IMR-90 (cell line): Measurements from ENCODE around the gene ERCC5. TPM values are rescaled to one million over a fixed set of nuclear protein-coding genes. Genes with fewer than 3 reads are reported as not detected.

Source experiments
- ATAC-seq: fragments of 200-7000 bp; cut with Tn5 transposase; 2 replicates; pipeline ENCODE4 v1.9.1; 2020; ENCODE audit warnings: low read depth, mild to moderate bottlenecking, moderate library complexity
- BruUV-seq: library from RNA; stranded (reverse); fragments of 400-500 nt; replicated peaks from 2 replicates; lab custom pipeline; 2021; lab: Mats Ljungman, UMichigan
- CTCF ChIA-PET: fragments of 300-600 bp; formaldehyde crosslinking; extraction: SDS; loops from one replicate; lab custom pipeline; 2021; ENCODE audit warnings: antibody characterized with exemption; lab: Yijun Ruan, JAX
- POLR2A ChIA-PET: fragments of 300-600 bp; sonication (Branson Sonifier 250); formaldehyde crosslinking; loops from one replicate; lab custom pipeline; 2022; ENCODE audit warnings: antibody characterized with exemption; ENCODE audit not compliant: unreplicated experiment; lab: Charles Lee
- DNase-seq: peaks from one replicate; pipeline ENCODE4 v3.0.0; 2013
- H2AFZ ChIP-seq: replicated peaks from 2 replicates; pipeline ENCODE3; 2013; ENCODE audit warnings: low read length, mild to moderate bottlenecking; ENCODE audit not compliant: poor library complexity
- H2AK5ac ChIP-seq: 2 replicates; pipeline ENCODE4 v1.6.1; 2013; ENCODE audit warnings: low read depth, low read length, inconsistent platforms
- H2AK9ac ChIP-seq: replicated peaks from 2 replicates; pipeline ENCODE3; 2013; ENCODE audit warnings: mild to moderate bottlenecking, low read depth, low read length, moderate library complexity; ENCODE audit not compliant: poor library complexity
- H2BK120ac ChIP-seq: 2 replicates; pipeline ENCODE4 v1.6.1; 2013; ENCODE audit warnings: low read depth, low read length, inconsistent platforms
- H2BK15ac ChIP-seq: 3 replicates; pipeline ENCODE4 v1.6.1; 2013; ENCODE audit warnings: low read depth, low read length, inconsistent platforms
- H2BK20ac ChIP-seq: 2 replicates; pipeline ENCODE4 v1.6.1; 2013; ENCODE audit warnings: low read depth, mild to moderate bottlenecking, inconsistent platforms, low read length, moderate library complexity
- H2BK5ac ChIP-seq: 2 replicates; pipeline ENCODE4 v1.6.1; 2013; ENCODE audit warnings: mild to moderate bottlenecking, low read depth, low read length, inconsistent platforms; ENCODE audit not compliant: poor library complexity, severe bottlenecking
- H3K14ac ChIP-seq: replicated peaks from 2 replicates; pipeline ENCODE4 v1.6.1; 2013; ENCODE audit warnings: low read depth, low read length, inconsistent platforms
- H3K18ac ChIP-seq: 2 replicates; pipeline ENCODE4 v1.6.1; 2013; ENCODE audit warnings: low read depth, low read length, control low read depth
- H3K23ac ChIP-seq: 2 replicates; pipeline ENCODE4 v1.6.1; 2013; ENCODE audit warnings: low read depth, low read length, inconsistent platforms
- H3K27ac ChIP-seq: 2 replicates; pipeline ENCODE4 v1.5.1; 2013; ENCODE audit warnings: mild to moderate bottlenecking, control low read depth, low read length; ENCODE audit not compliant: insufficient read depth
- H3K27me3 ChIP-seq: 2 replicates; pipeline ENCODE4 v1.6.1; 2013; ENCODE audit warnings: low read length; ENCODE audit not compliant: control insufficient read depth, insufficient read depth
- H3K36me3 ChIP-seq: 2 replicates; pipeline ENCODE4 v1.6.1; 2013; ENCODE audit warnings: low read length, mixed read lengths; ENCODE audit not compliant: control insufficient read depth, insufficient read depth
- H3K4ac ChIP-seq: 2 replicates; pipeline ENCODE4 v1.6.1; 2013; ENCODE audit warnings: low read depth, low read length, inconsistent platforms
- H3K4me1 ChIP-seq: 2 replicates; pipeline ENCODE4 v1.6.1; 2013; ENCODE audit warnings: low read length, mixed read lengths; ENCODE audit not compliant: control insufficient read depth, insufficient read depth
- H3K4me2 ChIP-seq: 2 replicates; pipeline ENCODE4 v1.6.1; 2013; ENCODE audit warnings: low read depth, mild to moderate bottlenecking, control low read depth, low read length, moderate library complexity
- H3K4me3 ChIP-seq: 2 replicates; pipeline ENCODE4 v1.5.1; 2013; ENCODE audit warnings: low read depth, mild to moderate bottlenecking, control low read depth, low read length, moderate library complexity; ENCODE audit not compliant: insufficient read depth
- H3K56ac ChIP-seq: 2 replicates; pipeline ENCODE4 v1.6.1; 2013; ENCODE audit warnings: low read length, inconsistent platforms; ENCODE audit not compliant: insufficient read depth; ENCODE audit errors: extremely low read depth
- H3K79me1 ChIP-seq, 2 experiments: 2 replicates each; pipeline ENCODE4 v1.6.1; 2013; ENCODE audit warnings: low read length in 2 of 2, inconsistent platforms in 1 of 2, low read depth in 1 of 2
- H3K9ac ChIP-seq: 2 replicates; pipeline ENCODE4 v1.6.1; 2013; ENCODE audit warnings: low read depth, low read length, control low read depth
- H3K9me1 ChIP-seq: 2 replicates; pipeline ENCODE4 v1.6.1; 2013; ENCODE audit warnings: low read length, inconsistent platforms; ENCODE audit not compliant: insufficient read depth
- H3K9me3 ChIP-seq: 2 replicates; pipeline ENCODE4 v1.6.1; 2013; ENCODE audit warnings: low read length; ENCODE audit not compliant: control insufficient read depth, insufficient read depth
- H4K20me1 ChIP-seq: 2 replicates; pipeline ENCODE4 v1.6.1; 2013; ENCODE audit warnings: low read length, inconsistent platforms; ENCODE audit not compliant: insufficient read depth
- H4K5ac ChIP-seq: 2 replicates; pipeline ENCODE4 v1.6.1; 2013; ENCODE audit warnings: mild to moderate bottlenecking, low read depth, low read length, control low read depth
- H4K8ac ChIP-seq, 2 experiments: 2 replicates each; pipeline ENCODE4 v1.6.1; 2013; ENCODE audit warnings: low read depth in 2 of 2, low read length in 2 of 2, control low read depth in 1 of 2, inconsistent platforms in 1 of 2
- H4K91ac ChIP-seq: 2 replicates; pipeline ENCODE4 v1.6.1; 2013; ENCODE audit warnings: low read depth, low read length, inconsistent platforms; ENCODE audit not compliant: insufficient read depth
- ELK1 ChIP-seq: fragments of 150-350 bp; IDR thresholded peaks from 2 replicates; pipeline ENCODE4 v1.6.1; 2016; ENCODE audit warnings: low read depth, mild to moderate bottlenecking, low read length, moderate library complexity, borderline replicate concordance
- FOS ChIP-seq: fragments of 150-350 bp; IDR thresholded peaks from 2 replicates; pipeline ENCODE4 v1.6.1; 2016; ENCODE audit warnings: low read depth, low read length
- MAZ ChIP-seq: IDR thresholded peaks from 2 replicates; pipeline ENCODE4 v1.6.1; 2012; ENCODE audit warnings: low read depth, mild to moderate bottlenecking, low read length, improper control_type of control experiment, moderate library complexity, borderline replicate concordance
- MXI1 ChIP-seq: IDR thresholded peaks from 2 replicates; pipeline ENCODE4 v1.6.1; 2012; ENCODE audit warnings: low read depth, mild to moderate bottlenecking, low read length, moderate library complexity, borderline replicate concordance
- NFE2L2 ChIP-seq: fragments of 150-350 bp; IDR thresholded peaks from 2 replicates; pipeline ENCODE4 v1.6.1; 2016; ENCODE audit warnings: low read depth, mild to moderate bottlenecking, low read length
- POLR2A ChIP-seq: IDR thresholded peaks from 2 replicates; pipeline ENCODE4 v1.6.1; 2012; ENCODE audit warnings: mild to moderate bottlenecking, low read depth, low read length
- RAD21 ChIP-seq: IDR thresholded peaks from 2 replicates; pipeline ENCODE4 v1.6.1; 2012; ENCODE audit warnings: low read length, improper control_type of control experiment
- RCOR1 ChIP-seq: IDR thresholded peaks from 2 replicates; pipeline ENCODE4 v1.6.1; 2012; ENCODE audit warnings: mild to moderate bottlenecking, low read length, improper control_type of control experiment; ENCODE audit not compliant: insufficient replicate concordance
- RFX5 ChIP-seq: IDR thresholded peaks from 2 replicates; pipeline ENCODE4 v1.8.0; 2012; ENCODE audit warnings: low read depth, mild to moderate bottlenecking, low read length, moderate library complexity
- SMC3 ChIP-seq: fragments of 150-350 bp; IDR thresholded peaks from 2 replicates; pipeline ENCODE4 v1.6.1; 2016; ENCODE audit warnings: low read depth, mild to moderate bottlenecking, antibody characterized with exemption, low read length, moderate library complexity
- USF2 ChIP-seq: fragments of 150-350 bp; IDR thresholded peaks from 2 replicates; pipeline ENCODE4 v1.6.1; 2017; ENCODE audit warnings: mild to moderate bottlenecking, antibody characterized with exemption, low read length, low read depth
- WGBS, 2 experiments: methylation state at CpG; one replicate each; pipeline versions ENCODE4 v1.1.5 to v1.1.7; 2013; ENCODE audit warnings: missing lambda C conversion rate in 2 of 2; ENCODE audit not compliant: insufficient read length in 1 of 2; ENCODE audit errors: extremely low coverage in 2 of 2; 5-methylcytosine and 5-hydroxymethylcytosine counted together
- dilution Hi-C: fragments of 300-500 bp; cut with HindIII; formaldehyde crosslinking; loops from one replicate; pipeline ENCODE4 v1.14.3; 2018; ENCODE audit warnings: low sequenced_read_pairs; ENCODE audit not compliant: unreplicated experiment
- in situ Hi-C: fragments of 300-500 bp; cut with MboI; formaldehyde crosslinking; loops from 3 replicates; pipeline ENCODE4 v1.14.3; 2019; ENCODE audit warnings: low sequenced_read_pairs, inconsistent platforms, mixed read lengths
- intact Hi-C: fragments of 100-400 bp; cut with micrococcal nuclease; formaldehyde crosslinking; loops from 2 replicates; pipeline ENCODE4 v1.10.0; 2022
- polyA plus RNA-seq, 3 experiments: library from polyadenylated mRNA; depleted of rRNA; stranded (reverse); fragments of >200 nt; gene quantifications; 2 replicates each; pipeline ENCODE4 v1.2.3, GENCODE V29; 2012; ENCODE audit warnings: low replicate concordance in 1 of 3
- total RNA-seq: library from RNA; depleted of rRNA; stranded (reverse); fragments of >200 nt; gene quantifications from 2 replicates; pipeline ENCODE4 v1.2.3, GENCODE V29; 2012

The ERCC5 gene
- total and polyA plus RNA-seq, 2 of the 4 experiments (the other 2 are of a cell fraction) = 29.7 to 34.4 TPM

GRCh38 chr13:102915393-102915930, 69.6 kb downstream of the ERCC5 start:
- Histone ChIP-seq H2BK5ac (no peak overlapping the region), H3K4ac (no peak overlapping the region), H2BK15ac (no peak overlapping the region), H3K79me1 (no peaks in the 10 kb centered on the region), H2AFZ (no peak overlapping the region), H3K9ac (no peak overlapping the region), H2AK5ac (no peak overlapping the region), H4K5ac (no peak overlapping the region), H3K18ac (no peak overlapping the region), H4K91ac (no peak overlapping the region), H3K4me2 (no peak overlapping the region), H3K27ac (no peak overlapping the region), H3K36me3 (no peaks in the 10 kb centered on the region), H3K27me3 (peaks cover 7% of the 10 kb centered on the region), H2AK9ac (no peak overlapping the region), H3K9me1 (no peaks in the 10 kb centered on the region), H4K8ac (no peak overlapping the region), H3K23ac (no peak overlapping the region), H2BK20ac (no peak overlapping the region), H3K4me3 (no peak overlapping the region), H3K14ac (no peak overlapping the region), H3K4me1 (no peaks in the 10 kb centered on the region), H4K20me1 (no peaks in the 10 kb centered on the region), H3K56ac (no peak overlapping the region), H3K9me3 (no peaks in the 10 kb centered on the region), H2BK120ac (no peak overlapping the region)
- whole genome bisulfite sequencing, 2 experiments = no CpG with 5 or more reads among the region's 3 CpGs
- intact Hi-C loops (loop anchor here (5.0 kb wide), 1 partner anchor 967 kb away; no protein-coding TSS in a partner anchor), in situ Hi-C loops (no loop called here), dilution Hi-C loops (no loop called here)
- POLR2A ChIA-PET = no interaction called here
- CTCF ChIA-PET = interaction anchor here (0.6 to 1.0 kb wide), 4 partner anchors 16 to 432 kb away, joined by 3 to 4 read pairs (median 4); no protein-coding TSS in a partner anchor
- no peak for ATAC-seq
- no peak for TF ChIP-seq ELK1
- no peak for TF ChIP-seq POLR2A
- TF ChIP-seq RCOR1 = no peak
- no peak for TF ChIP-seq MAZ
- no peak for TF ChIP-seq MXI1
- no peak for TF ChIP-seq USF2
- TF ChIP-seq SMC3 = no peak
- TF ChIP-seq FOS = no peak
- TF ChIP-seq NFE2L2 = no peak
- TF ChIP-seq RFX5 = no peak
- no peak for TF ChIP-seq RAD21
- BruUV-seq = no TSS peak
- no peak for DNase-seq
